AG20443 (cell line): ENCODE measurements around the gene MICAL3.
"Not testable (repeated sequence)": the region's sequence is repeated elsewhere in the genome, so short reads cannot be mapped to it uniquely, and the experiment has no call there.

Experiments
- DNase-seq: peaks from one replicate; pipeline ENCODE4 v3.0.0; 2012; ENCODE audit warnings: low spot score, mixed read lengths

The MICAL3 gene, protein sequence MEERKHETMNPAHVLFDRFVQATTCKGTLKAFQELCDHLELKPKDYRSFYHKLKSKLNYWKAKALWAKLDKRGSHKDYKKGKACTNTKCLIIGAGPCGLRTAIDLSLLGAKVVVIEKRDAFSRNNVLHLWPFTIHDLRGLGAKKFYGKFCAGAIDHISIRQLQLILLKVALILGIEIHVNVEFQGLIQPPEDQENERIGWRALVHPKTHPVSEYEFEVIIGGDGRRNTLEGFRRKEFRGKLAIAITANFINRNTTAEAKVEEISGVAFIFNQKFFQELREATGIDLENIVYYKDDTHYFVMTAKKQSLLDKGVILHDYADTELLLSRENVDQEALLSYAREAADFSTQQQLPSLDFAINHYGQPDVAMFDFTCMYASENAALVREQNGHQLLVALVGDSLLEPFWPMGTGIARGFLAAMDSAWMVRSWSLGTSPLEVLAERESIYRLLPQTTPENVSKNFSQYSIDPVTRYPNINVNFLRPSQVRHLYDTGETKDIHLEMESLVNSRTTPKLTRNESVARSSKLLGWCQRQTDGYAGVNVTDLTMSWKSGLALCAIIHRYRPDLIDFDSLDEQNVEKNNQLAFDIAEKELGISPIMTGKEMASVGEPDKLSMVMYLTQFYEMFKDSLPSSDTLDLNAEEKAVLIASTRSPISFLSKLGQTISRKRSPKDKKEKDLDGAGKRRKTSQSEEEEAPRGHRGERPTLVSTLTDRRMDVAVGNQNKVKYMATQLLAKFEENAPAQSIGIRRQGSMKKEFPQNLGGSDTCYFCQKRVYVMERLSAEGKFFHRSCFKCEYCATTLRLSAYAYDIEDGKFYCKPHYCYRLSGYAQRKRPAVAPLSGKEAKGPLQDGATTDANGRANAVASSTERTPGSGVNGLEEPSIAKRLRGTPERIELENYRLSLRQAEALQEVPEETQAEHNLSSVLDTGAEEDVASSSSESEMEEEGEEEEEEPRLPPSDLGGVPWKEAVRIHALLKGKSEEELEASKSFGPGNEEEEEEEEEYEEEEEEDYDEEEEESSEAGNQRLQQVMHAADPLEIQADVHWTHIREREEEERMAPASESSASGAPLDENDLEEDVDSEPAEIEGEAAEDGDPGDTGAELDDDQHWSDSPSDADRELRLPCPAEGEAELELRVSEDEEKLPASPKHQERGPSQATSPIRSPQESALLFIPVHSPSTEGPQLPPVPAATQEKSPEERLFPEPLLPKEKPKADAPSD (N-terminal part only)

DNA sequence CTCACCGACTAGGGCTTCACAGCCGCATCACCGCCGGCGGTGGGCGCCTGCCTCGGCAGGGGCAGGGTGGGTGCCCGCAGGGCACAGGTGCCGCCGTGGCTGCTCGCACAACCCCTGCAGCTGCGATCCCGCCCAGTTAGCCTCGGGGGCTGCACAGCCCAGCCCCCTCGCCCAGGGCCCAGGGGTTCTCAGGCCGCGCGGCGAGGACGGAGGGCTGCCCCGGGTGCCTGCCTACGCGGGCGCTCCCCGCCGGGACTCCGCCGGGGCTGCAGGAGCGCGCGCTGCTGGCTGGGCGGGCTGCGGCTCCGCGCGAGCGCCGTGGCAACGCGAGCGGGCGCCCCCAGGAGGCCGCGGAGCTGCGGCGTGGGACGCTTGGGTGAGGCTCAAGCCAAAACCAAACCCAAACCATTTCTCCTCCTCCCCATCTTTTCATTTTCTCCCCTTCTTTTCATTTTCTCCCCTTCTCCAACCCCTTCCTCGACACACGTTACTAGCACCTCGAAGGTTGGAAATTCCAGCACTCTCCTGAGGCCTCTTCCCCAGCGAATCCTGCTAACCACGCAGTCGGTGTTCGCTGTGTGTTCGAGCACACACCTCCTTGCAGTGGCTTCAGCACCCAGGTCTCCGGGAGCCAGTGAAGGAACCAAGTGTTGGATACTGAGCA lies at the start of gene MICAL3:
Gene MICAL3, minus strand, starts transcription at position 286 of the 664 bp plus-strand sequence. CDS start 117,749 bp downstream, outside the sequence.
- DNase-seq: peak; percentile 92

DNA sequence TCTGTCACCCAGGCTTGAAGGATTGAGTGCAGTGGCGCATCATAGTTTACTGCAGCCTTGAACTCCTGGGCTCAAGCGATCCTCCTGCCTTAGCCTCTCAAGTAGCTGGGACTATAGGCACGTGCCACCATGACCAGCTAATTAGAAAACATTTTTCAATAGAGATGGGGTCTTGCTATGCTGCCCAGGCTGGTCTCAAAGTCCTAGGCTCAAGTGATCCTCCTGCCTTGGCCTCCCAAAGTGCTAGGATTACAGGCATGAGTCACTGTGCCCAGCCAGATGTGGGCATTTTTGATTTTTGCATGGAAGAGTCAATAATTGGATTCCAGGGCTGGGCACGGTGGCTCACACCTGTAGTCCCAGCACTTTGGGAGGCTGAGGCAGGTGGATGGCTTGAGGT lies 49.6 kb upstream of the MICAL3 start:
- DNase-seq: not testable (repeated sequence)

DNA sequence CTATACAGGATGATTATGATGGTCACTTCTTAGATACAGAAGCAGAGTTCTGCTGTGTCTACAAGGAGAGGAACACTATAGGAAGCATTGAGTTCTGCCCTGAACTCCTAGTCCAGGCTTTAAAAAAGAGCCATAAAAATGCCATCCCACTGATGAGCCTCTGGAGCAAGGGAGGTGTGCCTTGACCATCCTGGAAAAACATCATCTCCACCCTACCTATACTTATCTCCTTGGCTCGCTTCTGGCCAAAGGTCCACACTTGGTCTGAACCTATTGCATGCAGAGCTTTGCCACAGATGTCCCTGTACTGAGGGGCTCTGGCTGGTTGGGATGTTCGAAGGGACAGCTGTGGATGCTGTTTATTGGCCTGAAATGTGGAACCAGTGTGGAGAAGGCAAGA lies 49.1 kb upstream of the MICAL3 start:
- no peak for DNase-seq

DNA sequence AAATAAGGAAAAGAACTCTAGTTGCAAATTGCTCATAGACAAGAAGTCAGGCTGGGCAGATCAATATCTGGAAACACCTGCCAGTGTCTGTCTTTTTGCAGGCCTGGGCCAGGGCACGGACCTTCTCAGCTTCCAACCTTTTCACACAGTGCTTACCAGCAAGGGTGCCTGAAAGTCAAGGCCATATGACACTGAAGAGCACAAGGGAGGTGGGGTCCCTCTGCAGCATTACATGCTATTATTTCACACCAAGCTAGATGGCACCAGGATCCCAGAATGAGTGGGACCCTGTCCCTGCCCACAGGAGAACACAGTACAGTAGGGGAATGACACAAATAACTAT lies 47.6 kb upstream of the MICAL3 start:
- no peak for DNase-seq

DNA sequence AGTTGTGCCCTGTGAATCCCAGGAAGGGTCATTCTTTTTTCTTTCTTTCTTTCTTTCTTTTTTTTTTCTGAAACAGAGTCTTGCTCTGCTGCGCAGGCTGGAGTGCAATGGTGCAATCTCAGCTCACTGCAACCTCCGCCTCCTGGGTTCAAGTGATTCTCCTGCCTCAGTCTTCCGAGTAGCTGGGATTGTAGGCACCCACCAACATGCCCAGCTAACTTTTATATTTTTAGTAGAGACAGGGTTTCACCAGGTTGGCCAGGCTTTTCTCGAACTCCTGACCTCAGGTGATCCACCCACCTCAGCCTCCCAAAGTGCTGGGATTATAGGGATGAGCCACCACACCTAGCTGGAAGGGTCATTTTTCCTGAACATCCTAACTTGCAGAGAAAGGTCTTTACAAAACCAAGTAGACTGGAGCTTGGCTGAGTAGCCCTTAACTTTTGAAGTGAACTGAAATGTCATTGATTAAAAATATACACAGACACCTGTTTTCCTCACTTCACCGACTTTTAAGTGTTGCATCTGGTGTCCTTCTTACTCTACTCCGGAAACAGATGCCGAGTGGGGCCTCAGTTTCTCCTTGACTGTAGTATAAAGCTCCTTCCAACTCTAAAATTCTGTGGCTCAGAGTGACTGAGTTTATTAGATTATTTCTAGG lies 47.1 kb upstream of the MICAL3 start:
- not testable (repeated sequence) for DNase-seq

DNA sequence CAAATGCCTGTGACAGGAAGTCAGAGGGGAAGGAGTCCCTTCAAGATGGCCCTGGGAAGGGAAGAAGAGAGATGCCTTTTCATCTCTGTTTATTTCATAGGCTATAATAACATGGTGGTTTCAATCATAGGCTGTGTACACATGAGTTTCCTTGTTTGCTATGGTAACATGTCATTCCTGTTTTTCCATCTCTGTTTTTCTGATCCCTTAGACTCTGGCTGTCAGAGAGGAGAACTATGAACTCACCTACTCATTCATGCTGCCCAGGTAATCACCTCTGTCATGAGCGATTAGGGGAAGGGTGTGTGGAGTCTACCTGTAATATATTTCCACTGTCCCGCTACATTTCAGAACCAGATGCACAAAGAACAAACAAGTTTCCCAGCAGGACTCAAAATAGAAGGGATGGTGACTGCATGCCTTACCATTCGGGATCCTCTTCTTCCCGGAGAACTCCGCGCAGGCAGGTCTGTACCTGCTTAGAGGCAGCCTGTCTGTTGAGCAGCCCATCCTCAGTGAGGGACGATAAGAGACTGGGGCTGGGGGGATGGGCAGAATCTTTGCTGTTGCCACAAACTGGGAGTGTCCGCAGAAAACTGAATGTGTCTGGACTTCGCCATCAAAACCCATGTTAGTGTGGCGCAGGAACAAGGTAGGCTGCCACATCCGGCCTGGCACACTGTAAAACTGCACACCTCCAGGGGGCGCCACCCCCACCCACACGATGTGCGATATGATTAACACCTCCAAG lies 46.4 kb upstream of the MICAL3 start:
- no peak for DNase-seq

DNA sequence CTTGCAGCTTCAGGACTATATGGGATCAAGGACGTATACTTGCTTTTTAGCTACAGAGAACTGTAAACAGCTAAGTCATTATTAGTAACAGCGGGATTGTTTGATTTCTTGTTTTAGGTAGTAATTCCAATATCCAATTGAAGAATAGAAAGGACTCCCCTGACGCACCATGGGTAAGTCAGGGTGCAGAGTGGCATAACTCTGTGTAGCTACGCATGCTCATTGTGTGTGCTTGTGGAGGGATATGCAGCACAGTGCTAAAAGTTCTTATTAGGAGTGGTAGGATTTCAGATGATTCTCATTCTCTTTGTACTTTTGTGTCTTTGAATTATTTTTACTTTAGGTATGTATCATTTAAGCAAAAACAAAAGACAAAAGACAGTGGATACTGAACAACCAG lies 45.7 kb upstream of the MICAL3 start:
- DNase-seq: no peak

DNA sequence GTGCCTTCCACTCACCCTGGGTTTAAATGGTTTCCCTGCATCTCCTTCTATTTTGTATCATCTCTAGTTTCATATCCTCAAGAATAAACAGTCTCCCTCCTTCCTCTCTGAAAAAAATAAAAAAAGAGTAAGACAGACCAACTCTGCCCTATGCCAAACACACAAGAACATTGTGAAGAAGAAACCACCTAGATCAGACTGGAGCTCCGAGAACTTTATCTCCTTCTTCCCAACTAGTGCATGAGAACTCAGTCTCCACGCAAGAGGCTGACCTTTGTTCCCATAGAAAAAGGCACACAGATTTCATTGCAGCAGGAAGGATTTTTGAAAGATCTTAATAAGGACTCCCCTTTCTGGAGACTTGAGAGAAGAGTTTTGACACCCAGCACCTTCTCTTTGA lies 44.7 kb upstream of the MICAL3 start:
- DNase-seq: no peak

DNA sequence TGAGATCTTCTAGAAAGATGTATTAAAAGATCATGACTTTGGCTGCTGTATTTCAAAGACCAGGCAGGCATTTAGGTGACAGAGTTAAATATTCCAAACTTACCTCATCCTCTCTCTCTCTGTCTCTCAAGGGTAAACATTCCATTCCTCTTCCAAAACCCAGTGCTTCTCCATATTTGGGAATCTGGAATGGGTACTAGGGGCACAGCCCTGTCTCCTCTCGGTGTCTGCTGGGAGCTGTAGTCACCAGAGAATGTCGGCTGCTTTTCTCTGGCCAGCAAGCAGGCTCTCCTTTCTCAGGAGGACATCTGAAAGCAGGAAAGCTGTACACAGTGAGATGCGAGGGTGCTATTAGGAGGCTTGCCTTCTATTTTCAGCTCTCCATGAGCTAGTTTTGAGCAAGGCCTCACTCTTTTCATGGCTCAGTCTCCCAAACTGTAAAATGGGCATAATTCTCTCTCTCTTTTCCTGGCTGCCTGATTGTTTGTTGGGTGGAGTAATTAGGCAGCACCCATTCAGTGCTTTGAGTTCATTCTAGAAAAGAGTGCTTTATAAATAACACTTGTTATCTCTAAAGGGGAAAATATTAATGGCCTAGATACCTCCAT lies 44.1 kb upstream of the MICAL3 start:
- DNase-seq: peak; percentile 86

DNA sequence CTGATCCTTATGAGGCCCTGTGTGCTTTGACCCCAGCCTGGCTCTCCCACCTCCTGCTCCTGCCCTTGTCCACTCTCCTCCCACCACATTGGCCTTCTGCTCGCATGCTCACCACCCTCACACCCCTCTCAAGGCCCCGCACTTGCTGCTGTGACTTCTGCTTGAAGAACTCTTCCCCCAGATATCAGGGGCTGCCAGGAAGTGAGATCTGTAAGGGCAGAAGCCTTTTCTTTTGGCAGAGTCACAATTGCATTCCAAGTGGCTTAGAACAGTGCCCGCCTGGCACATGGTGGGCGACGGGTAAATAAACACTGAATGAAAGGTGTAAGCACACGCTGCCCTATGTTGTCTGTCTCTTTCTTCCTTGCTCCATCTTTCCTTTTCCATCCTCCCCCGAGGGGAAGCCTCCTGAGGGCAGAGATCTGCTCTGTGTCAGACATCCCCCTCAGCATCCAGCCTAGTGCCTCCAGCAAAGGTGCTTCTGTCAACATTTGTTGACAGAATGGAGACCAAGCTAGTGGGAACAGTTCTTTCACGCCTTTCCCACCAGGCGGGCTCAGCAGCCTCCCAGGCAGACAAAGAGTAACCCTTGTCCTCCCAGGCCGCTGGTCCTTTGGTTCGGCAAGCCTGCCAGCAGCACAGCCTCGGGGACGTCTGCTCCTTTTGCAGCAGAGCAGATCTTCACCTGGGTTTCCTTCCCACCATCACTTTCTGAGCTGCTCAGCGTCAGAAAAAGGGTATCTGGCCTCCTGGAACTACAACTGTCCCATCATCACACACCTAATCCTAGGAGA lies 43.4 kb upstream of the MICAL3 start:
- no peak for DNase-seq

DNA sequence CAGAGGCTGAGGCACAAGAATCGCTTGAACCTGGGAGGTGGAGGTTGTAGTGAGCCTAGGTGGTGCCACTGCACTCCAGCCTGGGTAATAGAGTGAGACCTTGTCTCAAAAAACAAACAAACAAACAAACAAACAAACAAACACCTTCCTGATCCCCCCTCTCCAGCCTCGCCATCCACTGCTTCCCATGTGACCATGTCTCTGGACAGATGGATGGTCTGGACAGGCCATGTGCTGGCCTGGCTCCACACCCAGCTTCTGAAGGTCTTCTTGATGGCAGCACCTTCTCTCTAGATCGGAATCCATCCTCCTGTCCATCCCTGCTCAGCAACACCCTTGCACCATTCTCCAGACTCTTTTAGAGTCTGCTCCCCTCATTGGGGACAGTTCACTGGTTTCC lies 42.8 kb upstream of the MICAL3 start:
- no peak for DNase-seq

DNA sequence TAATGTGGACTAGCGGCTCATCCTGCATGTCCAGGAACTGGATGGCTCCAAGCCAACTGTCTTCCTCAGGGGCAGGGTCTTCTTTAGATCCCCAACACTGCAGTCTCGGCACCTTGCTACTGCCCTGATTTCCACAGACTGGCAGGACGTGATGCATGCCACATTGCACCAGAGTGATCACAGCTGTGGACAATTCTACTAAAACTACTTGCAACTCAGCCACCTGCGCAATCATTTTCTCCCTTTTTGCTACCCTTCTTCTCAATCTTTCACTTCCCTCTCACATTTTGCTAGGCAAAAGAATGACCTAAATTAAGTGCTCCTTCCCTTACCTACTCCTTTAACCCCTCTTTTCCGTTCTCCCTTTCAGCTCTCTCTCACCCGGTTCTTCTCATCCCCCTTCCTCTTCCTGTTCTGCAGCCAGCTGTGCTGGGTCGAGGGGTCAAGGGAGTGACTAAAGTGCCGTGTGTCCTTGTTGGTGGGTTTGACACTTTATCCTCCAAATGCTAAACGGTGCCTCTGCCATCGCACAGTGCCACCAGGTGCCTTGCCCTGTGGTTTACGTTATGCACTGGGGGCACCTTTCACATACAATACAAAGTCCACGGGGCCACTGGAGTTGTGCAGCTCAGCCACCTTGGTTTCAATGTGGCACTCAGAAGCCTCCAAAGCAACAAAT lies 42.0 kb upstream of the MICAL3 start:
- DNase-seq: no peak

DNA sequence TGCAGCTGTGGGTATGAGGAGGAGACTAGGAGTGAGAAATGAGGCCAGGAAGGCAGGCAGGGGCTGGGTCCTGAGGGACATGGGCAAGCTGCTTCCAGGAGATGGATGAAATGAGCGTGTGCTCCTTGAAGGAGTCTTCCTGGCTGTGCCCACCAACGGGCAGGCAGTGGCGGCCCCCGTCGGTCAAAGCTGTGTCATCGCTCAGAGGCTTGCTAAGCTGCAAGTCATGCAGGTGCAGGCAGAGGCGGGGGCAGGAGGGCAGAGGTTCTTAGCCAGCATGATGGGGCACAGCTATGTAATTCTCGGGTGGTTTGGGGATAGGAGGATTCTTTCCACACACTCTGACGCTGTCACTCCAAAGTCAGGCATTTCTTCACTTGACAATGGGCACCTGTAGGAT lies 40.9 kb upstream of the MICAL3 start:
- no peak for DNase-seq

DNA sequence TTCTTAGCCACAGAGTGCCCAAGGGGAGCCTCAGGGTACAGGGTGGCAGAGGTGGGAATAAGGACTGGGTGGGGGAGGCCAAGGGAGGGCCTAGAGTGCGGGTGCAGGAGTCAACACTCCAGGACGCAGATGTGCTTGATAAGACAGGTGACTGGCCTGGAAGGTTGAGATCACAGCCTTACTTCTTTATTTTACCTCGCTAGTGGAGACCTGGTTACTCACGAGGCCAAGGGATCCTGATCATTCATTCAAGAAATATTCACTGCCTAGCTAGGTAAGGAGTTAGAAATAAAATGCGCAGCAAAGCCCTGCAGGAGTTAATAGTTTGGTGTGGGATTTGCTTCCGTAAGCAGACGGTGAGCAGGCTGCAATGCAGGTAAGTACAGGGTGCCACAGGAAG lies 40.3 kb upstream of the MICAL3 start:
- DNase-seq: no peak

DNA sequence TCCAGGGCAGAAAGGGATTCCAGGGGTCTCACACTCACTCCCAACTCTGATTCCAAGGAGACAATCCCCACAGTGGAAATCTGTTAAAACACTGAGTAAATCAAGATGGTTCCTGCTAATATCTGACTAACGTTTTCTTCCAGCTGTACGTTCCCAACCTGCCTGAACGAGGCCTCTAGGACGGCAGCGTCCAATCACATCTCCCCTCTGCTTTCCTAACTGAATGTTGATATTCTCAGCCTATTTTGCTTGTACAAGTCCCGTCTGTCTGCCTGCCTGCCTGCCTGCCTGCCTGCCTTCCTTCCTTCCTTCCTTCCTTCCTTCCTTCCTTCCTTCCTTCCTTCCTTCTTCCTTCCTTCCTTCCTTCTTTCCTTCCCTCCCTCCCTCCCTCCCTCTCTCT lies 39.4 kb upstream of the MICAL3 start:
- not testable (repeated sequence) for DNase-seq

DNA sequence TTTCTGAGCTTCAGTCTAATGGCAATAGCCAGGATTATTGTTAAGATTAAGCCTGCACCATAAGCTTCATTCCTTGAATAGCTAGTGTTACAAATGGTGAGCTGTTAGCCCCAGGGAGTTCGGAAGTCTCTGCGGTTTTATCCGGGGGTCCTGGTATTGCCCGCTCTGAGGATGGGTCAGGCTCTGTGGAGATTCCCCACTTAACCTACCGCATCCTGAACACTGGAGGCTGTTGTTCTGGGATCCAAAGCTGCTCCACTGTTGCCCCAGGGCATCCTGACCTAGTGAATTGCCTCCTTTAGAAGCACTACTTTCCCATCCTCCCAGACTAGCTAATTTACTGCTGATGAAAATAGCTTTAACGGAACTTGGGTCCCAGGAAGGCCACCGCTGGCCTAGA lies 38.9 kb upstream of the MICAL3 start:
- DNase-seq: no peak

DNA sequence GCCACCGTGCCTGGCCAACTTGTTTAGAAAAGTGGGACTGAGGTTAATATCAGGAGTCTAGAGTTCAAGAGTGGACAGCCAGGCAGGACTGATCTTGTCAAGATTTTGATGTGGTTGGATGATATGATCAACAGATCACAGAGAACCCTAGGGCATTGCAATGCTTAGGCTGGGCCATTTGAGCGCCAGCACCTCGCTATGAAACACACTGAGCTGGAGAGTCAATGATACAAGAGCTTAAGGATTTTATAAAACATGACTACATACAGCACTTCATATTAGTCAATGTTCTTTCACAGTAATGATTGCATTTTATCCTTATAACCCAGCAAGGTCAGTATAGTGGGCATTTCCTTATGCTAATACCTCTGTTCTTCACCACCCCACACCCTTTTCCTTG lies 38.1 kb upstream of the MICAL3 start:
- DNase-seq: no peak

DNA sequence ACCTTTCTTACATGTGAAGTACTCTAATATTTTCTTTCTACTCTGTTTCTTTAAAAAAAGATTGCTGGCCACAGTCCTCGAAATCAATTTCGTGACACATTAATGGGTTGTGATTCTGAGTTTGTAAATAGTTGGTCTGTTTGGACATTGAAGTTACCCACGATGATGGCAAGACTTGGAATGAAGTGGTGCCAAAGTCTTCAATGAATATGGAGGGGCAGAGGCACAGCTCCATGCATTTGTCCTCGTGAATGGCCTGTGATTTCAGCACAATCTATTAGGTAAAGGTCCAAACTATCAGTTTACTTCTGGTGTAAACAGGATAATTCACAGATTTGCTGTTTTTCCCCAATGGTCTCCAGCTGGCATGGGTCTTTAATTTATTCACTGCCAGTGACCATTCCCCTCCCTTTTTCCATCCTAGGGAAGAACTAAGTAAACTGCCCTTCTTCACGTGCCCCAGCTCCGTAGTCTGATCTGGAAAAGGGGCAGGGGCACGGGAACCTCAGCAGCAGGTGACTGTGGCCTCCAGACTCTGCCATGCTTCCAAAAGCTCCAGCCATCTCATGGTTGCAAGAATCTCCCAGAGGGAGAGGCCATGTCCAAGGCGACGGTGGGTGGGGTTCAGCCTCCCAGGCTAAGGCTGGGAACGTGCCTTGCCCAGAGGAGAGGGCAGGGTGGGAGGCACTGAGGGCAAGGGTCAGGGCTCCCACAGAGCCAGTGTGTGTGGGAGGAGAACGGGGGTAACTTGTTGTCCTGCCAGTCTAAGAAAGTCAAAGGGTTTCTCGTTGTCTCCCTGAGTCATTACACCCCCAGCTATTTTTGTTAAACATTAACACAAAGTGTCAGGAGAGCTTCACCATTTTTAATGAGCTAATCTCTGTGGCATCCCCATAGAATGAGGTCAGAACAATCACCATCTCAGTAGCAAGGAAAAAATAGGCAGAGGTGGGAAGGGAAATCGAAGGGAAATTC lies 36.6 kb upstream of the MICAL3 start:
- DNase-seq: peak; percentile 44
